NAMALWA (cell line): Measurements from ENCODE around the gene PLCB1.

Source experiments
- DNase-seq: peaks from one replicate; pipeline ENCODE4 v3.0.0-alpha.2; 2015; ENCODE audit warnings: low spot score

The PLCB1 gene

DNA sequence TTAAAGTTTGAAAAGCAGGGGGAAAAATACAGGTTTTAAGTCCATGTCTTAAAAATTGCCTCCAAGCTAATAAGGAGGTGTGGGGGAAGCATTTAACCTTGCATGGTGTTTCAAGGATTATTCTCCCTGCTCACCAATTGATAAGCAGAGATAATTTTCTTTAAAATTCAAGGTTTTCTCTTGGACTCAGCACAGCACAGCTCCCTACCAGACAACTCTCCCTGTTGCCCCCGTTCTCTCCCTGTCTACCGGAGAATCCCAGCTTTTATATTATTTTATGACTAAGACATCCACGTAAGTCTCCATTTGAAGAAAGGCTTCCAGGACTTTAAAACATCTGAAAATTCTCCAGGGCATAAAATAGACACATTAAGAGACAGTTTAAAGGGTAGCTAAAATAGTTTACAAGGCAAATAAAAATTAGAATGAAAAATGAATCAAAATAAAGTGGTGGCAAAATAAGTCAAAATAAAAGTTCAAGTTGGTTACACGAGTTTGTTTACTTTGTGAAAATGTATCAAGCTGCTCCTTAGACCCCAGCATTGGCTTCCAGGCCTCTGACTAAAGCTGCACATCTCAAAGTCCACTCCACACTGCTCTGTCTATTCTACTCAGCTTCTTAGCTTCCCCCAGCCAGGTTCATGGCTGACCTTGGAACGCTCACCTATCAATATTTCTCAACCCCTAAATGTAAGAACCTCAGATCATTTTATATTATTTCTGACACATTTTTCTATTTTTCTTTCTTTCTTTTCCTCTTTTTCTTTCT is 748.2 kb downstream of the PLCB1 start:
- DNase-seq, result no peak

DNA sequence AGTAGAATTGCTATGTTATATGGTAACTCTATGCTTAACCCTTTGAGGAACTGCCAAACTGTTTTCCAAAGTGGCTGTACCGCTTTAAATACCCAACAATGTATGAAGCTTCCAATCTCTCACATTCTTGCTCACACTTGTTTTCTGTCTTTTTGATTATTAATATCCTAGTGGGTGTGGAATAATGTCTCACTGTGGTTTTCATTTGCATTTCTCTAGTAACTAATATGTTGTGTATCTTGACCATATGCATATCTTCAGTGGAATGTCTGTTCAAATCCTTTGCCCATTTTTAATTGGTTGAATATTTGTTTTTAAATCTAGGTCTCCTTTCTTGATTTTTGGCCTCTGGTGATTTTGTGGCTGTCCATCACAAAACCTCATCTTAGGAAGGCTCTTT is 759.0 kb downstream of the PLCB1 start:
- no peak for DNase-seq

DNA sequence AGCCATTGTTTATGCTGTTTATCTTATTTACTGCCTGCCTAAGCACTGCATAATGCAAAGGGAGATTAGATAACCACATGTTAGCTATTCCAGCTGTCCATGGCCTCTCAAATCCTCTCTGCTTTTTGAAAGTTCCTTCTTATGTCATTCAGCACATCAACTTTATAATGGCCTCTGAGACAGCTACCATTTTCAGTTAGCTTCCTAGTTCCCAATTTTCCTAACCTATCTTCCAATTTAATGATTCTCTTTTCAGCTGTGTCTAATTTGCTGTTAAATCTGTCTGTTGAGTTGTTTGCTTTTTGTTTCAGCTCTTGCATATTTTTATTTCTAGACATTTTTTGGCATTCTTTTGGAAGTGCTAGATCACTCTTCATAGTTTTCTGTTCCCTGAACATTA is 763.4 kb downstream of the PLCB1 start:
- no peak for DNase-seq

DNA sequence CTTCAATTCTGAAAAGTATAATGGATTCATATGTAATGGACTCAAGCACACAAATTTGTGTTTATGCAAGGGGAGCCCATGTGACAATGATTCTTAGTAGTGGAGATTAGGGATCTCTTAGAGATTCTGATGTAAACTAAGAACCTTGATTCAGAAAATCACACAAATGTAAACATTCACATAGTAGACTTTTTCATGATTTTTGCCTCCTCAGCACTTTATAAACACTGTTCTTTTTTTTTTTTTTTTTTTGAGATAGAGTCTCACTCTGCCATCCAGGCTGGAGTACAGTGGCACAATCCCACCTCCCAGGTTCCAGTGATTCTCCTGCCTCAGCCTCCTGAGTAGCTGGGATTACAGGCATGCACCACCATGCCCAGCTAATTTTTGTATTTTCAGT is 766.8 kb downstream of the PLCB1 start:
- no peak for DNase-seq

DNA sequence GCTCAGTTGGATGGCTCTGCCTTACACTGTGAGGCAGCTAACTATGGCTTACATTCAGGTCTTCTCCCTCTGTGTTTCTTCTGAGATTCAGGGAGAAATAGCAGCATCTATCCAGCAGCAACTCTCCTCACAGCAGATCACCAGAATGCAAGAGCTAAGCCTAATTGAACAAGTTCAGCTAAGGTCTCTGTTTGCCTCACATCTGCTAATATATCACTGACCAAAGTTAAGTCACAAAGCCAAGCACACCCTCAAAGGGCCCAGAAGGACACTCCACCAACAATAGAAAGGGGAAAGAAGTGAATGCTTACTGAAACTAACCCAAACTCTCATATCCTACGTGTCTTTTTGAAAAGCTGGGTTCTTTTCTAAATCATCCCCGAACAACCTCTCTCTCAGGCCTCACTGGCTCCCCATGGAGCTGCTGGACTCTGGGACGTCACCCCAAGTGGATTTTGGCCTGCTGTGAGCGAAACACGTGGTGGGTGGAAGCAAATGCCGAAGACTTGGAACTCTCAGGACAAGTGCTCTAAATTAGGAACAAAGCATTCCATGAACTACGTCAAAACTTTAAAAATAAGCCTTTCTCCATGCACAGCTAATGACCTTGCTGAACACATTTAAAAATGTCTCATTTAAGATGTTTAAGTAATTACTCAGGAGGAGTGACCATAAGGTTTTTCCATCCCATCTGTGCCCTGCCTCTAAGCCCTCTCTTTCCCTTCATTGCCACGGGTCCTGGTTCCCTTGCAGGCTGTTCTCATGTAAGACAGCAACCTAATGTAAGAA is 769.4 kb downstream of the PLCB1 start:
- DNase-seq, result no peak

- no peak for DNase-seq
Measured at GRCh38 chr20:8903655-8904605, 771.9 kb downstream of the PLCB1 start.

DNA sequence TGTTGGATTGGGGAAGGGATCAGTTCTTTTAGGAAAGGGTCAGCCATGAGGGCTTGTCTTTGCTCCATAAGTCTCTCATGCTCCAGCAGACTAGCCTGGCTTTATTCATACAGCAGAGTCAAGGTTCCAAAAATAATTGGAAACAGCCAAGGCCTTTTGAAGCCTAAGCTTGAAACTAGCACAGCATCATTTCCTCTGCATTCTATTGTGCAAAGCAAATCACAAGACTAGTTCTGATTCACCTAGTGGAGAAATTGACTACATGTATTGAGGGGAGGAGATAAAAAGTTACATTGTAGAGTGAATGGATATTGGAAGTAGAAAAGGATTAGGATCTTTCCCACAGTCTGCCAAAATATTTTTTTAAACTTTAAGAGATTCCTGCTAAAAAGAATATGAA is 777.5 kb downstream of the PLCB1 start:
- DNase-seq, result no peak

DNA sequence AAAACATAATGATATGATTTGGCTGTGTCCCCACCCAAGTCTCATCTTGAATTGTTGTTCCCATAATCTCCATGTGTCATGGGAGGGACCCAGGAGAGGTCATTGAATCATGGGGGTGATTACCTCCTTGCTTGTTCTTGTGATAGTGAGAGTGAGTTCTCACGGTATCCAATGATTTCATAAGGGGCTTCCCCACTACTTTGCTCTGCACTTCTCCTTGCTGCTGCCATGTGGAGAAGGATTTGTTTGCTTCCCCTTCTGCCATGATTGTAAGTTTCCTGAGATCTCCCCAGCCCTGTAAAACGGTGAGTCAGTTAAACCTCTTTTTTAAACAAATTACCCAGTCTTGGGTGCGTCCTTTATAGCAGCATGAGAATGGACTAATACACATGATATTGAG is 780.0 kb downstream of the PLCB1 start:
- no peak for DNase-seq

- DNase-seq, result no peak
Measured at GRCh38 chr20:8912731-8913130, 780.7 kb downstream of the PLCB1 start.

GRCh38 chr20:8913456-8913855 is 781.4 kb downstream of the PLCB1 start:
- DNase-seq, result no peak

- no peak for DNase-seq
Measured at GRCh38 chr20:8914421-8914820, 782.4 kb downstream of the PLCB1 start.

DNA sequence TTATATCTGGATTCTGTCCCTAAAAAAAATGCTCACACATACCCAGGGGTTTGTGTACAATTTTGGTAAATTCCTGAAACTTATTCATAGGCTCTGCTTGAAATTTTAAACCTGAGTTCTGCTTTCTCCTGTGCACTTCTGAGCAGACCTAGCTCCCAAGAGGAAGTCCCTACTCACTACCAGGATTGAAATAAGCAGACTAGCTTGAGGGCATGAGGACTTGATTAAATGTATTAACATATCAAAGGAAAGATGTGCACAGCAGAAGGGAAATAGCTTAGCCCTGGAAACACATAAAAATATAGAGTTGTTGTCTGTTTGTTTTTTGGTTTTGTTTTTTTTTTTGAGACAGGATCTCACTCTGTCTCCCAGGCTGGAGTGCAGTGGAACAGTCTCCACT is 785.0 kb downstream of the PLCB1 start:
- no peak for DNase-seq

GRCh38 chr20:8918145-8918544 is 786.1 kb downstream of the PLCB1 start:
- no peak for DNase-seq

DNA sequence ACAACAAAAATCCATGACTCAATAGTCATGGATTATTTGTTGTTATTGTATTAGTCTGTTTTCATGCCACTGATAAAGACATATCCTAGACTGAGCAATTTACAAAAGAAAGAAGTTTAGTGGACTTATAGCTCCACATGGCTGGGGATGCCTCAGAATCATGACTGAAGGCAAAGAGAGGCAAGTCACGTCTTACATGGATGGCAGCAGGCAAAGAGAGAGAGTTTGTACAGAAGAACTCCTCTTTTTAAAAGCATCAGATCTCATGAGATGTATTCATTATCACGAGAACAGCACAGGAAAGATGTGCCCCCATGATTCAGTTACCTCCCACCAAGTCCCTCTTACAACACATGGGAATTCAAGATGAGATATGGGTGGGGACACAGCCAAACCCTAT is 792.5 kb downstream of the PLCB1 start:
- DNase-seq, result no peak

GRCh38 chr20:8930726-8931125 is 798.7 kb downstream of the PLCB1 start:
- DNase-seq, result no peak

DNA sequence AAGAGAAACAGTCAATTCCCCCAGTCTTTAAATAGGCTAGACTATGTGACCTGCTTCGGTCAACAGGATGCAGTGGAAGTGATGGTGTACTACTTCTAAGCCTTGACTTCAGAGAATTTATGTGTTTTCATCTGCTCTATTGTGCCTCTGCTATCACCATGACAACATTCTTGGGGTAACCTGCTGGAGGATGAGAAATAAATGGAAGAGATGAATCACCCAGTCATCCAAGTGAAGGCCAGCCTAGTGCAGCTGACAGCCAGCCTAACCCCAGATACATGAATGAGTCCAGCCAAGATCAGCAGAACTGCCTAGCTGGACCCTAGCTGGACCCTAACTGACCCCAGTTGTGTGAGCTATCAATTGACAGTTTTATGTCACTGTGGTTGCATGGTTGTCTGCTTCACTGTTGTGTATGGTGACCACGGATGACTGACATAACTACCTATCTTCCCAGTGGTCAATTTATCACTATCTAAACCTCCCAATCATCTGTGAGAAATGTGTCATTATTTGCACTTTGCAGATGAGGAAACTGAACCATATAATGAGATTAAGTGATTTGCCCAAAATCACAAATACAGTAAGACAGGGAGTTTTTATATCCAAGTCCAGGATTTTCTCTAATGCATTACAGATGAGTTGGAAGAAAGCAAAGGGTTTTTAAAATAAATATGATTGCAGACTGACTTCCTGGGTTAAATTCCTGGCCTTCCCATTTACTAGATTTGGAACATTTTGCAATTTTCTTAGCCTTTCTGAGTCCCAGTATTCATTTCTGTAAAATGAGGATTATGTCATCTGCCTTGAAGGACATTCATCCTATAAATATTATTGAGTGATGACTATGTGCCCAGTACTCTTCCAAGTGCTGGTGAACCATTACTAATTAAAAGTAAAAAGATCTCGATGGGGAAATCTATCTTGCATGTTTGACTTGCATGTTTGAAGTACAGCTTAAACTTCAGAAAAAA is 800.4 kb downstream of the PLCB1 start:
- no peak for DNase-seq

DNA sequence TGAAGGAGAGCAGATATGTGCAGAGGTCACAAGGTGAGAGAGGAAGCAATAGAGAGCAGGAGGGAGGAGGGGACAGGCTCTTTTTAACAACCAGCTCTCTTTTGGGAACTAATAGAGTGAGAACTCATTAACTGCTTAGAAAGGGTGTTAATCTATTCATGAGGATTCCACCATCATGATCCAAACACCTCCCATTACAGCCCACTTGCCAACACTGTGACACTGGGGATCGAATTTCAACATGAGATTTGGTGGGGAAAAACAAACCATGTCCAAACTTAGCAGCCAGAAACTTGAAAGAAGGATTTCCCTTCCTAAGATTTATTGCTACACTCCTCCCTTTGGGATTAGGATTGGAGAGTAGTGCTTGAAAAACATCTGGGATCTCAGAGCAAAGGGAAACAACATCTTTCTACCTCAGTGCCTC is 801.3 kb downstream of the PLCB1 start:
- no peak for DNase-seq

DNA sequence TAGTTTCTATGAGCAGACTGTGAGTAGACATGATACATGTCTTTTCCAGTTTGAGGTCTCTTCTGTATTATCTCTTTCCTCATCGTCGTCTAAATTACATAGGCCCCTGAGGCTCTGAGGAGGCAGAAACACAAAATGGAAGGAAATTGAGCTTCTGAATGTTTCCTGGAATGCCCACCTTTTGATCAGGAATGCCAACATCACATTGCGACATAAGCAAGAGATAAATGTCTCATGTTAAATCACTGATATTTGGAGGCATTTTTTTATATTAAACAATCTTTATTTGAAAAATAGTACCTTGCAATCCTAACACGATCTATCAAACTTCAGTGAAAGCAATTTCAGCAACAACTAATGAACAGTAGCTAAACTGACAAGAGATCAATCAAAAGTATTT is 802.3 kb downstream of the PLCB1 start:
- no peak for DNase-seq
